Activated CD4-positive, CD25-positive, alpha-beta regulatory T cell (primary cell): Measurements from ENCODE around the gene CCDC144A.
"Not testable (repeated sequence)": the region's sequence is repeated elsewhere in the genome, so short reads cannot be mapped to it uniquely, and the experiment has no call there.

Experiments
- DNase-seq, 4 experiments: peaks; one replicate each; lab custom pipeline; 2025; lab: John Stamatoyannopoulos, UW

CCDC144A gene

GRCh38 chr17:16757520-16757919, 67.5 kb downstream of the CCDC144A start:
- DNase-seq, result not testable (repeated sequence)

GRCh38 chr17:16758177-16758576, 68.1 kb downstream of the CCDC144A start:
- DNase-seq, result not testable (repeated sequence)

- DNase-seq, result not testable (repeated sequence)
Observed at GRCh38 chr17:16768290-16769175, 78.5 kb downstream of the CCDC144A start.

- DNase-seq, result not testable (repeated sequence)
Observed at GRCh38 chr17:16772394-16773145, 82.5 kb downstream of the CCDC144A start.

- not testable (repeated sequence) for DNase-seq
Observed at GRCh38 chr17:16773146-16773522, 83.1 kb downstream of the CCDC144A start.

GRCh38 chr17:16787851-16788250, 97.8 kb downstream of the CCDC144A start:
- not testable (repeated sequence) for DNase-seq

- DNase-seq, result not testable (repeated sequence)
Observed at GRCh38 chr17:16788889-16789536, 99.0 kb downstream of the CCDC144A start.

GRCh38 chr17:16789622-16790021, 99.6 kb downstream of the CCDC144A start:
- not testable (repeated sequence) for DNase-seq

GRCh38 chr17:16790313-16790871, 100.4 kb downstream of the CCDC144A start:
- not testable (repeated sequence) for DNase-seq

GRCh38 chr17:16794215-16794614, 104.2 kb downstream of the CCDC144A start:
- DNase-seq, result not testable (repeated sequence)

GRCh38 chr17:16795894-16796293, 105.9 kb downstream of the CCDC144A start:
- not testable (repeated sequence) for DNase-seq

- DNase-seq, result not testable (repeated sequence)
Observed at GRCh38 chr17:16804851-16805250, 114.8 kb downstream of the CCDC144A start.

GRCh38 chr17:16806599-16806998, 116.6 kb downstream of the CCDC144A start:
- not testable (repeated sequence) for DNase-seq

- DNase-seq, result not testable (repeated sequence)
Observed at GRCh38 chr17:16807620-16808019, 117.6 kb downstream of the CCDC144A start.

- not testable (repeated sequence) for DNase-seq
Observed at GRCh38 chr17:16810236-16810635, 120.2 kb downstream of the CCDC144A start.

- not testable (repeated sequence) for DNase-seq
Observed at GRCh38 chr17:16812126-16812525, 122.1 kb downstream of the CCDC144A start.

- no peak for DNase-seq
Observed at GRCh38 chr17:16814439-16814838, 124.4 kb downstream of the CCDC144A start.

- no peak for DNase-seq
Observed at GRCh38 chr17:16817201-16817600, 127.2 kb downstream of the CCDC144A start.

- not testable (repeated sequence) for DNase-seq
Observed at GRCh38 chr17:16817940-16818339, 127.9 kb downstream of the CCDC144A start.

GRCh38 chr17:16818340-16818739, 128.3 kb downstream of the CCDC144A start:
- DNase-seq, result no peak

- DNase-seq, result no peak
Observed at GRCh38 chr17:16818821-16819683, 129.0 kb downstream of the CCDC144A start.
